HG02943 (cell line): ENCODE results near the gene MXRA7.
"Not testable (repeated sequence)": the region's sequence is repeated elsewhere in the genome, so short reads cannot be mapped to it uniquely, and the experiment has no call there.

Experiments used
- ATAC-seq: cut with Tn5 transposase; IDR thresholded peaks from one replicate; pipeline ENCODE4 v1.9.1; 2021; ENCODE audit warnings: mild to moderate bottlenecking, low read depth, moderate library complexity; ENCODE audit not compliant: unreplicated experiment

Gene MXRA7

GRCh38 chr17:76710863-76711611 is at the start of gene MXRA7:
Gene MXRA7, minus strand, starts transcription at chr17:76710965. Its CDS starts 19 bp downstream, at chr17:76710946.
- no peak for ATAC-seq

- no peak for ATAC-seq
These were observed 47.8 kb upstream of the MXRA7 start for GRCh38 chr17:76758570-76758969.

- ATAC-seq, result no peak
These were observed 46.5 kb upstream of the MXRA7 start for GRCh38 chr17:76757256-76757655.

- no peak for ATAC-seq
These were observed 44.5 kb upstream of the MXRA7 start for GRCh38 chr17:76755285-76755684.

GRCh38 chr17:76753061-76753961 is 42.5 kb upstream of the MXRA7 start:
- ATAC-seq, result no peak

- no peak for ATAC-seq
These were observed 41.2 kb upstream of the MXRA7 start for GRCh38 chr17:76752006-76752405.

- ATAC-seq, result no peak
These were observed 40.7 kb upstream of the MXRA7 start for GRCh38 chr17:76751416-76751993.

- no peak for ATAC-seq
These were observed 37.9 kb upstream of the MXRA7 start for GRCh38 chr17:76748657-76749056.

GRCh38 chr17:76747716-76748363 is 37.1 kb upstream of the MXRA7 start:
- no peak for ATAC-seq

GRCh38 chr17:76745785-76746184 is 35.0 kb upstream of the MXRA7 start:
- ATAC-seq, result not testable (repeated sequence)

GRCh38 chr17:76744747-76745146 is 34.0 kb upstream of the MXRA7 start:
- no peak for ATAC-seq

GRCh38 chr17:76742958-76743357 is 32.2 kb upstream of the MXRA7 start:
- ATAC-seq, result no peak

GRCh38 chr17:76740329-76741118 is 29.8 kb upstream of the MXRA7 start:
- ATAC-seq, result no peak

GRCh38 chr17:76739568-76740115 is 28.9 kb upstream of the MXRA7 start:
- not testable (repeated sequence) for ATAC-seq

GRCh38 chr17:76738468-76738850 is 27.7 kb upstream of the MXRA7 start:
- no peak for ATAC-seq

GRCh38 chr17:76737676-76738467 is 27.1 kb upstream of the MXRA7 start, which contains the start of gene MFSD11:
Gene MFSD11, plus strand, starts transcription at chr17:76738119. Its CDS starts 234 bp downstream, at chr17:76738353.
- peak; percentile 57 for ATAC-seq

- ATAC-seq, result peak; percentile 68
These were observed 26.4 kb upstream of the MXRA7 start, which contains the start of gene SRSF2 for GRCh38 chr17:76737082-76737675. Gene SRSF2, minus strand, starts transcription at chr17:76737331. Its CDS starts 171 bp downstream, at chr17:76737160.
